ENCODE results near the gene SMYD4. TPM values are rescaled to one million over a fixed set of nuclear protein-coding genes. Genes with fewer than 3 reads are reported as not detected.
A peak's percentile ranks its signal among the peaks of the same experiment; 100 is the strongest.

Gene SMYD4
- total and polyA plus RNA-seq, 2 donors from 2014 or later = 3.4 to 12.2 TPM

- H3K36me3 ChIP-seq (ENCODE audit: control insufficient read depth in 2 of 3, insufficient read depth in 3 of 3, low read length in 3 of 3) = peaks cover 0 to 18% (median 0%) of the 10 kb centered on the region in 3 donors
- H3K9me3 ChIP-seq (ENCODE audit: control insufficient read depth in 2 of 3, insufficient read depth in 1 of 3, low read length in 3 of 3) = no peaks in the 10 kb centered on the region
- H3K9ac ChIP-seq (ENCODE audit: low read length in 3 of 3) = peak overlapping the region in 2 of 3 donors; percentile 24 to 27
- FAIRE-seq (no peak), DNase-seq (peak in 2 of 5 donors; percentile 10 to 81)
- H3K27me3 ChIP-seq (ENCODE audit: control insufficient read depth, insufficient read depth, low read length) = no peaks in the 10 kb centered on the region
- TF ChIP-seq, protein P1, sequence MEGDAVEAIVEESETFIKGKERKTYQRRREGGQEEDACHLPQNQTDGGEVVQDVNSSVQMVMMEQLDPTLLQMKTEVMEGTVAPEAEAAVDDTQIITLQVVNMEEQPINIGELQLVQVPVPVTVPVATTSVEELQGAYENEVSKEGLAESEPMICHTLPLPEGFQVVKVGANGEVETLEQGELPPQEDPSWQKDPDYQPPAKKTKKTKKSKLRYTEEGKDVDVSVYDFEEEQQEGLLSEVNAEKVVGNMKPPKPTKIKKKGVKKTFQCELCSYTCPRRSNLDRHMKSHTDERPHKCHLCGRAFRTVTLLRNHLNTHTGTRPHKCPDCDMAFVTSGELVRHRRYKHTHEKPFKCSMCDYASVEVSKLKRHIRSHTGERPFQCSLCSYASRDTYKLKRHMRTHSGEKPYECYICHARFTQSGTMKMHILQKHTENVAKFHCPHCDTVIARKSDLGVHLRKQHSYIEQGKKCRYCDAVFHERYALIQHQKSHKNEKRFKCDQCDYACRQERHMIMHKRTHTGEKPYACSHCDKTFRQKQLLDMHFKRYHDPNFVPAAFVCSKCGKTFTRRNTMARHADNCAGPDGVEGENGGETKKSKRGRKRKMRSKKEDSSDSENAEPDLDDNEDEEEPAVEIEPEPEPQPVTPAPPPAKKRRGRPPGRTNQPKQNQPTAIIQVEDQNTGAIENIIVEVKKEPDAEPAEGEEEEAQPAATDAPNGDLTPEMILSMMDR (IDR thresholded peaks at IDR 0.05; ENCODE audit: borderline replicate concordance, extremely low read depth, insufficient read depth) = no peak
- peak overlapping the region in 1 of 3 donors; percentile 11 for H3K4me3 ChIP-seq (ENCODE audit: low read length in 3 of 3)
- H3K27ac ChIP-seq (ENCODE audit: low read depth in 2 of 2, low read length in 2 of 2) = peak overlapping the region; percentile 80 to 89
- peaks cover 0 to 22% (median 7%) of the 10 kb centered on the region in 3 donors for H3K4me1 ChIP-seq (ENCODE audit: control insufficient read depth in 2 of 3, insufficient read depth in 2 of 3, low read depth in 1 of 3, low read length in 3 of 3)
- intact Hi-C loops (cut with DNase I) = no loop called here
Observed at GRCh38 chr17:1783271-1783670, 46.4 kb downstream of the SMYD4 start.

- intact Hi-C loops (cut with DNase I) = no loop called here
- DNase-seq (peak in 1 of 5 donors; percentile 51), FAIRE-seq (no peak)
- Histone ChIP-seq H3K27ac (ENCODE audit: low read depth in 2 of 2, low read length in 2 of 2) (peak overlapping the region; percentile 26 to 70), H3K4me1 (ENCODE audit: control insufficient read depth in 2 of 3, insufficient read depth in 2 of 3, low read depth in 1 of 3, low read length in 3 of 3) (peaks cover 0 to 18% (median 7%) of the 10 kb centered on the region in 3 donors), H3K27me3 (ENCODE audit: control insufficient read depth, insufficient read depth, low read length) (no peaks in the 10 kb centered on the region), H3K9me3 (ENCODE audit: control insufficient read depth in 2 of 3, insufficient read depth in 1 of 3, low read length in 3 of 3) (no peaks in the 10 kb centered on the region), H3K36me3 (ENCODE audit: control insufficient read depth in 2 of 3, insufficient read depth in 3 of 3, low read length in 3 of 3) (peaks cover 0 to 16% (median 0%) of the 10 kb centered on the region in 3 donors), H3K9ac (ENCODE audit: low read length in 3 of 3) (no peak overlapping the region), H3K4me3 (ENCODE audit: low read length in 3 of 3) (no peak overlapping the region)
- TF ChIP-seq, protein P1 (IDR thresholded peaks at IDR 0.05; ENCODE audit: borderline replicate concordance, extremely low read depth, insufficient read depth) = no peak
Observed at GRCh38 chr17:1782171-1782567, 47.5 kb downstream of the SMYD4 start.

DNA sequence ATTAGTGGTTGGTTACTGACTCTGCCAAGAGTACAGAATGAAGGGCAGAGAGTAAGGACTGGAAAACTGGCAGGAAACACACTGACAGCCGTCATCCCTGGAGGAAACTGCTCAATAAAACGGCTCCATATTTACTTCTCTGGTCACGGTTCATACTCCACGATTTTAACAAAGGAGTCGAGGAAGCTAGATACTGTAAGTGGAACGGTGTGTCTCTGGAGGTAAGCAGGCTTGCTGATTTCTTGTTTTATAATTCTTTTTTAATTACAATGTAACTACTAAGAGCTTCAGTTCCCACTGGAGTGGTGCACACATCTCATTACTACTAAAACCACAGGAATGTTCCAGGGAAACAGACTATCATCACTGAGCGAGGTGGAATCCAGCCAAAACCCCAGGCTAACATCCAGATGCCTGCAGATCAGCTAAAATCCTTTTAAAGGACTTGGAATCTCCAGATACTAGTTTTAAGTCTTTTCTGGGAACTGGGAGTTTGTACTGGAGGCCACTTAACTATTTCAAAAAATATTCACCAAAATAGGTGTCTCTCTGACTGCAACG lies 50.1 kb downstream of the SMYD4 start:
- peaks cover 0 to 17% (median 7%) of the 10 kb centered on the region in 3 donors for H3K4me1 ChIP-seq (ENCODE audit: control insufficient read depth in 2 of 3, insufficient read depth in 2 of 3, low read depth in 1 of 3, low read length in 3 of 3)
- intact Hi-C loops (cut with DNase I) = loop anchor here (10.0 kb wide), 1 partner anchor 55 kb away; the partner anchor contains the start of gene WDR81
- FAIRE-seq (no peak), DNase-seq (peak in 2 of 5 donors; percentile 84 to 87)
- peaks cover 0 to 5% (median 2%) of the 10 kb centered on the region in 3 donors for H3K36me3 ChIP-seq (ENCODE audit: control insufficient read depth in 2 of 3, insufficient read depth in 3 of 3, low read length in 3 of 3)
- TF ChIP-seq, protein P1 (IDR thresholded peaks at IDR 0.05; ENCODE audit: borderline replicate concordance, extremely low read depth, insufficient read depth) = no peak
- H3K27me3 ChIP-seq (ENCODE audit: control insufficient read depth, insufficient read depth, low read length) = no peaks in the 10 kb centered on the region
- H3K9ac ChIP-seq (ENCODE audit: low read length in 3 of 3) = no peak overlapping the region
- H3K9me3 ChIP-seq (ENCODE audit: control insufficient read depth in 2 of 3, insufficient read depth in 1 of 3, low read length in 3 of 3) = no peaks in the 10 kb centered on the region
- no peak overlapping the region for H3K4me3 ChIP-seq (ENCODE audit: low read length in 3 of 3)
- peak overlapping the region; percentile 74 to 76 for H3K27ac ChIP-seq (ENCODE audit: low read depth in 2 of 2, low read length in 2 of 2)

Data from kidney (tissue), 14 donors.